ENCODE measurements around the gene RAB11FIP4.

DNA sequence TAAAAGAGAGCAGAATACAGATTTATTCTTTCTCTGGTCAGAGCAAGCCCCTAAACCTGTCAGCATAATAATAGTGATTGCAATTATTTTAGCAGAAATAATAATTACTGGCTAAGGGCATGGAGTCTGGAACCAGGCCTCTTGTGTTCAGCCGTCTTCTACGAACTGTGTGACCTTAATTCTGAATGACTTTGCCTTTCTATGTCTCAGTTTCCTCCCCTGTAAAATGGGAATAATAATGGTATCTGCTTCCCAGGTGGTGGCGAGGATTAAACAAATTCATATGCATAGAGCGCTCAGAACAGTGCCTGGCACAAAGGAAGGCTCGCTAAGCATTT is 33.4 kb downstream of the RAB11FIP4 start:
- TF ChIP-seq, protein P1, sequence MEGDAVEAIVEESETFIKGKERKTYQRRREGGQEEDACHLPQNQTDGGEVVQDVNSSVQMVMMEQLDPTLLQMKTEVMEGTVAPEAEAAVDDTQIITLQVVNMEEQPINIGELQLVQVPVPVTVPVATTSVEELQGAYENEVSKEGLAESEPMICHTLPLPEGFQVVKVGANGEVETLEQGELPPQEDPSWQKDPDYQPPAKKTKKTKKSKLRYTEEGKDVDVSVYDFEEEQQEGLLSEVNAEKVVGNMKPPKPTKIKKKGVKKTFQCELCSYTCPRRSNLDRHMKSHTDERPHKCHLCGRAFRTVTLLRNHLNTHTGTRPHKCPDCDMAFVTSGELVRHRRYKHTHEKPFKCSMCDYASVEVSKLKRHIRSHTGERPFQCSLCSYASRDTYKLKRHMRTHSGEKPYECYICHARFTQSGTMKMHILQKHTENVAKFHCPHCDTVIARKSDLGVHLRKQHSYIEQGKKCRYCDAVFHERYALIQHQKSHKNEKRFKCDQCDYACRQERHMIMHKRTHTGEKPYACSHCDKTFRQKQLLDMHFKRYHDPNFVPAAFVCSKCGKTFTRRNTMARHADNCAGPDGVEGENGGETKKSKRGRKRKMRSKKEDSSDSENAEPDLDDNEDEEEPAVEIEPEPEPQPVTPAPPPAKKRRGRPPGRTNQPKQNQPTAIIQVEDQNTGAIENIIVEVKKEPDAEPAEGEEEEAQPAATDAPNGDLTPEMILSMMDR (IDR thresholded peaks at IDR 0.05): no peak
- TF ChIP-seq POLR2A (IDR thresholded peaks at IDR 0.05): no peak
